Natural killer cell (primary cell): ENCODE data around the gene ZCCHC13. TPM values are rescaled to one million over a fixed set of nuclear protein-coding genes. Genes with fewer than 3 reads are reported as not detected.

Source experiments
- ATAC-seq, 3 donors: fragments of 150-1000 bp in 2 of 3; fragments of 200-7000 bp in 1 of 3; cut with Tn5 transposase; 1 replicate in 1 of 3; 2 replicates in 2 of 3; pipeline ENCODE4 v1.10.0; 2021; ENCODE audit warnings: mild to moderate bottlenecking in 2 of 3, moderate library complexity in 2 of 3
- DNase-seq, 2 donors: peaks; one replicate each; pipeline versions ENCODE4 v3.0.0 to v3.0.0-alpha.2; 2013 to 2021; ENCODE audit warnings: mixed read lengths in 1 of 2
- H3K27ac ChIP-seq: one replicate; pipeline ENCODE4 v1.5.1; 2013; ENCODE audit warnings: mild to moderate bottlenecking, low read length
- H3K27me3 ChIP-seq: one replicate; pipeline ENCODE4 v1.6.1; 2013; ENCODE audit warnings: low read length; ENCODE audit not compliant: control insufficient read depth, insufficient read depth
- H3K36me3 ChIP-seq: one replicate; pipeline ENCODE4 v1.6.1; 2013; ENCODE audit warnings: low read length; ENCODE audit not compliant: control insufficient read depth, insufficient read depth
- H3K4me1 ChIP-seq: one replicate; pipeline ENCODE4 v1.6.1; 2013; ENCODE audit warnings: low read length; ENCODE audit not compliant: control insufficient read depth, insufficient read depth
- H3K4me3 ChIP-seq: one replicate; pipeline ENCODE4 v1.5.1; 2013; ENCODE audit warnings: low read length
- H3K9me3 ChIP-seq: one replicate; pipeline ENCODE4 v1.6.1; 2013; ENCODE audit warnings: low read length; ENCODE audit not compliant: control insufficient read depth, insufficient read depth
- H3K27ac Mint-ChIP-seq, 2 donors: one replicate each; pipeline ENCODE4 v1.8.0; 2022; ENCODE audit warnings: mild to moderate bottlenecking in 2 of 2, mixed read lengths in 2 of 2, moderate library complexity in 1 of 2
- H3K27me3 Mint-ChIP-seq, 2 donors: one replicate each; pipeline ENCODE4 v1.8.0; 2022; ENCODE audit warnings: low read depth in 2 of 2, mixed read lengths in 2 of 2
- H3K36me3 Mint-ChIP-seq: one replicate; pipeline ENCODE4 v1.8.0; 2022; ENCODE audit warnings: mixed read lengths
- H3K4me1 Mint-ChIP-seq, 2 donors: one replicate each; pipeline ENCODE4 v1.8.0; 2022; ENCODE audit warnings: mixed read lengths in 2 of 2
- H3K4me3 Mint-ChIP-seq: one replicate; pipeline ENCODE4 v1.8.0; 2022; ENCODE audit warnings: mild to moderate bottlenecking, moderate library complexity, mixed read lengths
- H3K9me3 Mint-ChIP-seq, 2 donors: one replicate each; pipeline ENCODE4 v1.8.0; 2022; ENCODE audit warnings: mixed read lengths in 2 of 2
- WGBS: methylation state at CpG from one replicate; pipeline ENCODE4 v1.1.7; 2013; ENCODE audit warnings: missing lambda C conversion rate; ENCODE audit not compliant: insufficient coverage; 5-methylcytosine and 5-hydroxymethylcytosine counted together
- intact Hi-C: fragments of 100-400 bp; cut with micrococcal nuclease; formaldehyde crosslinking; loops from one replicate; pipeline ENCODE4 v1.14.2; 2022
- total RNA-seq, 4 donors: library from RNA; stranded (reverse); fragments of 120-200 nt in 1 of 4; gene quantifications; one replicate each; pipeline versions ENCODE4 v1.2.3 to v1.2.4, GENCODE V29; 2013 to 2022
- TF ChIP-seq, protein P1 (sequence below): fragments of 200-600 bp; IDR thresholded peaks from one replicate; pipeline ENCODE4 v1.8.0; 2022; ENCODE audit warnings: antibody characterized with exemption

ZCCHC13 gene
- total RNA-seq, 3 donors from 2014 or later (not counting 1 experiment from before 2014, with no cell fraction given) = not detected

DNA sequence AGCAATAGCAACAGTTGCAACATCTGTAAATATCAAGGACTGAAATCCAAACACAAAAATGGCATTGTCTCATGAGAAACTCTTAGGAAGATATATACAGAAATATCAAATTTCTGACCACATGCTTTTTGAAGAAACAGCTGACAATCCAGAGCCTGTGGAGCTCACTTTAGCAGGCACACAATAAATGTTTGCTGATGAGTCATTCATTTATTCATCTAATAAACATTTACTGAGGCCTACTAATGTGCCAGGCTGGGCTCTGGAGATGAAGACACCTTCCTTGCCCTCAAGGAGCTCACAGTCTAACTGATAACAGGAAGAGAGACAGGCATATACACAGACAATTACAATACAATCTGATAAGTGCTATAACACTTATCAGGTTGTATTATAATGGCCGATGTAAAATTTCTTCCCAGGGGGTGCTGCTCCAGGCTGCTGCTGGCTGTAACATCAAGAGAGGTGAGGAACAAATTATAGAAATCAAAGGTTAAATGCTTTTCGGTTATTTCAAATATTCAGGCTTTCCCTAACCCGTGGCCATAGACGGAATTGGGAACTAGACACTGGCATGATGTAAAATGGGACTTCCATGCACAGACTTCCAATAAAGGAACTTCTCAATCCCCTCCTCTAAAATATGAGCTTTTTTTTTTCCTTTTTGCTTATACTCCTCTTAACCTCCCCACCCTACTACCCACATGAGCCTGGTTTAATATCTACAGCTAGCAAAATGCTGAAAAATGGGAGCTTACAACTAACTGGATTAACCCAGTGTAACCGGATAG, 16.8 kb upstream of the ZCCHC13 start:
- peaks cover 3% of the 10 kb centered on the region for H3K4me1 ChIP-seq
- no peaks in the 10 kb centered on the region for H3K9me3 Mint-ChIP-seq

DNA sequence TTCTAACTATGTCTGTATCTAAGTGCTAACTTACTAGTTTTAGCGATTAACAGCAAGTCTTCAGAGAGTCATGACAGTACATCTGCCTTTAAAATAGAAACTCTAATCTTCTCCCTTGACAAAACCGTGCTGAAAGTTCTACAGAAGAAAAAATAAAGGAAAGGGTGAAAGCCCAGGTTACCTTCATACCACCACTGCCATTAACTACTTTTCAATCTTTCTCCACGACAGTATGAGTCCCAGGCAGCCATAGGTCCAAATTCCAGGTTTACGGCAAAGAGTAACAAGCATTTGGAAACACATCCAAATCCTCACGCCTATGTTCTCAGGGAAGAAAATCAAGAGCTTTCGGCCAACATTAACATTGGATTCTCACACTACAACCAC, 12.4 kb upstream of the ZCCHC13 start:
- Histone ChIP-seq H3K27me3 (no peaks in the 10 kb centered on the region), H3K36me3 (no peaks in the 10 kb centered on the region), H3K9me3 (no peaks in the 10 kb centered on the region), H3K4me1 (peaks cover 13% of the 10 kb centered on the region), H3K27ac (peak overlapping the region; percentile 84), H3K4me3 (peak overlapping the region; percentile 90)
- Mint-ChIP-seq H3K27ac (peak overlapping the region; percentile 86 to 97), H3K36me3 (no peaks in the 10 kb centered on the region), H3K4me3 (peak overlapping the region; percentile 96), H3K9me3 (no peaks in the 10 kb centered on the region), H3K27me3 (no peaks in the 10 kb centered on the region), H3K4me1 (peaks cover 27 to 29% of the 10 kb centered on the region in 2 donors)
- WGBS = 3% methylated on average over 5 of the region's 6 CpGs
- ATAC-seq (no peak), DNase-seq (no peak)
- intact Hi-C loops = loop anchor here (5.0 kb wide), 1 partner anchor 321 kb away; the partner anchor contains the start of gene RLIM
- TF ChIP-seq, protein P1, sequence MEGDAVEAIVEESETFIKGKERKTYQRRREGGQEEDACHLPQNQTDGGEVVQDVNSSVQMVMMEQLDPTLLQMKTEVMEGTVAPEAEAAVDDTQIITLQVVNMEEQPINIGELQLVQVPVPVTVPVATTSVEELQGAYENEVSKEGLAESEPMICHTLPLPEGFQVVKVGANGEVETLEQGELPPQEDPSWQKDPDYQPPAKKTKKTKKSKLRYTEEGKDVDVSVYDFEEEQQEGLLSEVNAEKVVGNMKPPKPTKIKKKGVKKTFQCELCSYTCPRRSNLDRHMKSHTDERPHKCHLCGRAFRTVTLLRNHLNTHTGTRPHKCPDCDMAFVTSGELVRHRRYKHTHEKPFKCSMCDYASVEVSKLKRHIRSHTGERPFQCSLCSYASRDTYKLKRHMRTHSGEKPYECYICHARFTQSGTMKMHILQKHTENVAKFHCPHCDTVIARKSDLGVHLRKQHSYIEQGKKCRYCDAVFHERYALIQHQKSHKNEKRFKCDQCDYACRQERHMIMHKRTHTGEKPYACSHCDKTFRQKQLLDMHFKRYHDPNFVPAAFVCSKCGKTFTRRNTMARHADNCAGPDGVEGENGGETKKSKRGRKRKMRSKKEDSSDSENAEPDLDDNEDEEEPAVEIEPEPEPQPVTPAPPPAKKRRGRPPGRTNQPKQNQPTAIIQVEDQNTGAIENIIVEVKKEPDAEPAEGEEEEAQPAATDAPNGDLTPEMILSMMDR = no peak

More for the DNA sequence above, 16.8 kb upstream of the ZCCHC13 start:
- H3K9me3 ChIP-seq = no peaks in the 10 kb centered on the region
- Mint-ChIP-seq H3K4me3 (no peak overlapping the region), H3K27me3 (no peaks in the 10 kb centered on the region), H3K4me1 (peaks cover 19 to 22% of the 10 kb centered on the region in 2 donors), H3K36me3 (no peaks in the 10 kb centered on the region), H3K27ac (no peak overlapping the region)
- H3K36me3 ChIP-seq = peaks cover 5% of the 10 kb centered on the region
- H3K27me3 ChIP-seq = no peaks in the 10 kb centered on the region
- DNase-seq (no peak), ATAC-seq (no peak)
- no peak overlapping the region for H3K4me3 ChIP-seq
- WGBS = 93% methylated on average over 4 of the region's 5 CpGs
- intact Hi-C loops = no loop called here
- TF ChIP-seq, protein P1 = no peak
- no peak overlapping the region for H3K27ac ChIP-seq

DNA sequence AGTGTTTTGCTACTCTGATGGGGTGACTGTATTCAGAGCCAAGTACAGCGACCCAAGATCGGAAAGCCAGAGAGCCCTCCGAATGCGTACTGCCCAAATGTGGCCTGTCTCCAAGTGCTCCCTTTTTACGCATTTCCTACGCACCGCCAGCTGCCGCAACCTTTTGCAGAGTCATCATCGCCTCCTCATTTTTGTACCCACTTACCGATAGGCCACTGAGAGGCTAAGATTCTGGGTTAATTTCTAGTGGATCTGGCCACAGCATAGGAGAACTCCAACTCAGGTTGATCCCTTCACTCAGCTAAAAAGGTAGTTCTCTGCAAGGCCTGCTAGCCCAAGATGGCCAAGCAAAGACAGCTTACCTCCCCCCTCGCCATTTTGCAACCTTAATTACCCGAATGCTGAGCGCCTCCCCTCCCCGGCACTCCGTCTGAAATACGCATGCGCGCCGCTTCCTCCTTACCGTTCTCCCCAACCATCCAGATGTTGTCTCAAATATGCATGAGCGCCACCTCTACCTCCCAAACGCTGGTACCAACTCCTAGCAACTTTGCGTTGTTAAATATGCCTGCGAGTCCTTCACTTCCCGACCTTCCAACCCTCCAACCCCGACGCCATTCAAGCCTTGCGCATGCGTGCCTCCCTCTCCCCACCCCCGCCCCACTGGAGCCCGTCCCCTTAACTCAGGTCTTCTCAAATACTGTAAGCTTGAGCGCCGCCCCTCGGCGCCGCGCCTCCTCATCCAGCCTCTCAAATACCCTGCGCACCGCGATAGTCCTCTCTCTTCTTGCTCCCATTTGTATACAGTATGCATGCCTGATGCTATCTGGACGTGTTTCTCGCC, 11.8 kb upstream of the ZCCHC13 start:
- under 1% methylated on average over 39 of the region's 42 CpGs for WGBS
- TF ChIP-seq, protein P1 = no peak
- intact Hi-C loops = loop anchor here (5.0 kb wide), 1 partner anchor 320 kb away; the partner anchor contains the start of gene RLIM

More for the DNA sequence above, 11.8 kb upstream of the ZCCHC13 start:
- H3K4me1 ChIP-seq = peaks cover 13% of the 10 kb centered on the region
- ATAC-seq (peak; percentile 82 to 95 (median 89)), DNase-seq (peak; percentile 65 to 93)
- no peaks in the 10 kb centered on the region for H3K36me3 ChIP-seq
- H3K9me3 Mint-ChIP-seq = no peaks in the 10 kb centered on the region
- no peaks in the 10 kb centered on the region for H3K9me3 ChIP-seq
- H3K27me3 ChIP-seq = no peaks in the 10 kb centered on the region
- no peaks in the 10 kb centered on the region for H3K27me3 Mint-ChIP-seq
- H3K36me3 Mint-ChIP-seq = no peaks in the 10 kb centered on the region
- peak overlapping the region; percentile 96 for H3K4me3 Mint-ChIP-seq
- H3K27ac ChIP-seq = peak overlapping the region; percentile 84
- H3K27ac Mint-ChIP-seq = peak overlapping the region; percentile 86 to 97
- H3K4me3 ChIP-seq = peak overlapping the region; percentile 90
- H3K4me1 Mint-ChIP-seq = peaks cover 27 to 29% of the 10 kb centered on the region in 2 donors
